HepG2 (cell line): Measurements from ENCODE around the gene VEGFA. TPM values are rescaled to one million over a fixed set of nuclear protein-coding genes. Genes with fewer than 3 reads are reported as not detected.

Experiments
- ATAC-seq: fragments of 200-7000 bp; cut with Tn5 transposase; 3 replicates; pipeline ENCODE4 v1.9.1; 2020; ENCODE audit warnings: mild to moderate bottlenecking, moderate library complexity
- BruUV-seq: library from RNA; stranded (reverse); fragments of 400-500 nt; replicated peaks from 2 replicates; lab custom pipeline; 2021; lab: Mats Ljungman, UMichigan
- CTCF ChIA-PET: fragments of 300-600 bp; formaldehyde crosslinking; extraction: SDS; loops from one replicate; lab custom pipeline; 2021; ENCODE audit warnings: low total read pairs, inconsistent platforms, low intra/inter-chr PET ratio; lab: Yijun Ruan, JAX
- POLR2A ChIA-PET: fragments of 350-600 bp; sonication (Branson Sonifier 250); formaldehyde crosslinking; loops from one replicate; lab custom pipeline; 2020; ENCODE audit warnings: antibody characterized with exemption, inconsistent platforms; lab: Yijun Ruan, JAX
- DNase-seq: peaks from one replicate; pipeline ENCODE4 v3.0.0-alpha.2; 2015; ENCODE audit warnings: low spot score
- FAIRE-seq: peaks from 3 replicates; lab custom pipeline; 2011; peaks lifted over from hg19 to GRCh38; lab: Jason Lieb, UNC
- H2AFZ ChIP-seq: one replicate; pipeline ENCODE4 v1.6.1; 2011; ENCODE audit warnings: low read length, inconsistent platforms
- H3K27ac ChIP-seq: fragments of 300-600 bp; 3 replicates; pipeline ENCODE4 v1.8.0; 2011; ENCODE audit warnings: mixed run types, mild to moderate bottlenecking, mixed read lengths, low read length, inconsistent platforms; ENCODE audit not compliant: insufficient read depth; ENCODE audit errors: extremely low read length
- H3K27me3 ChIP-seq, 2 experiments: fragments of 200-600 bp in 1 of 2; 2 replicates in 1 of 2; 3 replicates in 1 of 2; pipeline versions ENCODE4 v1.6.0 to v1.8.0; 2011; ENCODE audit warnings: low read length in 2 of 2, mild to moderate bottlenecking in 2 of 2, moderate library complexity in 2 of 2, inconsistent platforms in 1 of 2; ENCODE audit not compliant: insufficient read depth in 2 of 2, control insufficient read depth in 1 of 2
- H3K36me3 ChIP-seq, 2 experiments: fragments of 200-600 bp in 1 of 2; replicated peaks in 1 of 2; 2 replicates in 1 of 2; 3 replicates in 1 of 2; pipeline versions ENCODE4 v1.5.1 to v1.8.0; 2011; ENCODE audit warnings: low read length in 2 of 2, inconsistent platforms in 1 of 2; ENCODE audit not compliant: insufficient read depth in 2 of 2, control insufficient read depth in 1 of 2
- H3K4me1 ChIP-seq: 2 replicates; pipeline ENCODE4 v1.5.1; 2012; ENCODE audit warnings: low read length, inconsistent platforms; ENCODE audit not compliant: insufficient read depth
- H3K4me2 ChIP-seq: 2 replicates; pipeline ENCODE4 v1.6.0; 2011; ENCODE audit warnings: low read depth, low read length, inconsistent platforms
- H3K4me3 ChIP-seq, 3 experiments: fragments of 200-600 bp in 1 of 3; sonication (generic), shearing (Covaris generic) in 1 of 3; replicated peaks in 1 of 3; 2 replicates each; pipeline ENCODE4 v1.5.1; 2011 to 2016; ENCODE audit warnings: low read length in 3 of 3, inconsistent platforms in 2 of 3, low read depth in 2 of 3, mild to moderate bottlenecking in 2 of 3, control low read depth in 1 of 3, mixed read lengths in 1 of 3; ENCODE audit not compliant: insufficient read depth in 1 of 3
- H3K79me2 ChIP-seq: one replicate; pipeline ENCODE4 v1.6.1; 2011; ENCODE audit warnings: low read length, inconsistent platforms; ENCODE audit not compliant: insufficient read depth
- H3K9ac ChIP-seq: 2 replicates; pipeline ENCODE4 v1.6.0; 2011; ENCODE audit warnings: mild to moderate bottlenecking, low read depth, low read length, inconsistent platforms; ENCODE audit not compliant: insufficient read depth
- H3K9me3 ChIP-seq: 2 replicates; pipeline ENCODE4 v1.5.1; 2012; ENCODE audit warnings: mild to moderate bottlenecking, low read length
- H4K20me1 ChIP-seq: 2 replicates; pipeline ENCODE4 v1.6.0; 2011; ENCODE audit warnings: inconsistent platforms, mild to moderate bottlenecking, low read length, moderate library complexity; ENCODE audit not compliant: insufficient read depth
- DBP ChIP-seq: sonication (generic); formaldehyde crosslinking; IDR thresholded peaks from 2 replicates; pipeline ENCODE4 v1.4.0; 2020; ENCODE audit warnings: missing genetic modification reagents; ENCODE audit errors: not compliant biosample characterization
- FOXA1 ChIP-seq, 2 experiments: fragments of 450-650 bp in 1 of 2; sonication (generic) in 1 of 2; formaldehyde crosslinking in 1 of 2; IDR thresholded peaks; 2 replicates each; pipeline versions ENCODE4 v1.4.0 to v1.6.1; 2016 to 2020; ENCODE audit warnings: missing genetic modification reagents in 1 of 2
- FOXA3 ChIP-seq: IDR thresholded peaks from 2 replicates; pipeline ENCODE4 v1.6.1; 2016; ENCODE audit warnings: missing genetic modification reagents, missing compliant biosample characterization
- GABPA ChIP-seq, 2 experiments: IDR thresholded peaks; 2 replicates each; pipeline ENCODE4 v1.6.1; 2011 to 2016; ENCODE audit warnings: low read depth in 2 of 2, low read length in 1 of 2, missing biosample characterization in 1 of 2, missing genetic modification characterization in 1 of 2
- GATAD2A ChIP-seq: IDR thresholded peaks from 2 replicates; pipeline ENCODE4 v1.6.1; 2016
- HBP1 ChIP-seq: IDR thresholded peaks from 2 replicates; pipeline ENCODE4 v1.6.1; 2016; ENCODE audit warnings: low read depth, control low read depth
- MAFF ChIP-seq: IDR thresholded peaks from 2 replicates; pipeline ENCODE4 v1.6.1; 2011; ENCODE audit warnings: low read depth, low read length, improper control_type of control experiment
- NR2F6 ChIP-seq, 2 experiments: IDR thresholded peaks; 2 replicates each; pipeline ENCODE4 v1.6.1; 2016; ENCODE audit warnings: antibody characterized with exemption in 1 of 2, mild to moderate bottlenecking in 1 of 2
- TBX3 ChIP-seq: fragments of 450-650 bp; IDR thresholded peaks from 2 replicates; pipeline ENCODE4 v1.6.1; 2017; ENCODE audit warnings: antibody characterized with exemption, mild to moderate bottlenecking, inconsistent platforms, borderline replicate concordance
- TFDP1 ChIP-seq: IDR thresholded peaks from 2 replicates; pipeline ENCODE4 v1.6.1; 2016; ENCODE audit warnings: missing compliant biosample characterization, missing genetic modification reagents, borderline replicate concordance
- TRAFD1 ChIP-seq: sonication (generic); formaldehyde crosslinking; IDR thresholded peaks from 2 replicates; pipeline ENCODE4 v1.5.1; 2020; ENCODE audit warnings: missing genetic modification reagents, mild to moderate bottlenecking, borderline replicate concordance
- TSC22D2 ChIP-seq: sonication (generic); formaldehyde crosslinking; IDR thresholded peaks from 2 replicates; pipeline ENCODE4 v1.5.1; 2020; ENCODE audit warnings: missing genetic modification reagents, mild to moderate bottlenecking, borderline replicate concordance
- U2AF2 ChIP-seq: fragments of 200-400 bp; formaldehyde crosslinking; IDR thresholded peaks from 2 replicates; pipeline ENCODE4 v1.6.1; 2017; ENCODE audit warnings: low read depth, mild to moderate bottlenecking, low read length
- ZFP36 ChIP-seq: fragments of 150-350 bp; IDR thresholded peaks from 2 replicates; pipeline ENCODE4 v1.6.1; 2018; ENCODE audit warnings: borderline replicate concordance, low read length, low read depth; ENCODE audit not compliant: partially characterized antibody
- ZFX ChIP-seq: sonication (generic); formaldehyde crosslinking; IDR thresholded peaks from 2 replicates; pipeline ENCODE4 v1.4.0; 2020; ENCODE audit warnings: mild to moderate bottlenecking, low read depth, missing genetic modification reagents, moderate library complexity
- ZNF121 ChIP-seq: sonication (generic); formaldehyde crosslinking; IDR thresholded peaks from 2 replicates; pipeline ENCODE4 v1.5.0; 2020; ENCODE audit warnings: mild to moderate bottlenecking, missing genetic modification reagents
- WGBS: methylation state at CpG from one replicate; pipeline ENCODE4 v1.1.6; 2017; ENCODE audit warnings: low lambda C conversion rate; 5-methylcytosine and 5-hydroxymethylcytosine counted together
- in situ Hi-C: cut with HindIII; loops from 2 replicates; pipeline ENCODE4 v1.10.0; 2017; ENCODE audit warnings: low pct_unique_long_range_greater_than_20kb; ENCODE audit not compliant: extremely low pct_ligation_motif_present
- intact Hi-C: fragments of 100-400 bp; cut with micrococcal nuclease; formaldehyde crosslinking; loops from one replicate; pipeline ENCODE4 v1.10.0; 2022; ENCODE audit not compliant: unreplicated experiment
- polyA plus RNA-seq, 8 experiments: library from polyadenylated mRNA; depleted of rRNA in 3 of 8; stranded (reverse) in 7 of 8; unstranded in 1 of 8; fragments of >200 nt; fragmentation: Illumina TruSeq in 4 of 8; extraction: Trizol in 4 of 8; gene quantifications; 2 replicates each; pipeline versions ENCODE4 v1.2.1 to v1.2.3, GENCODE V29; 2011 to 2016; ENCODE audit warnings: low read depth in 4 of 8, missing spikeins in 1 of 8, mixed read lengths in 1 of 8; ENCODE audit not compliant: insufficient read depth in 1 of 8
- total RNA-seq, 5 experiments: library from RNA; depleted of rRNA; stranded (reverse); fragments of >200 nt; fragmentation: Illumina TruSeq; extraction: Trizol; gene quantifications; 2 replicates each; pipeline ENCODE4 v1.2.3, GENCODE V29; 2016; ENCODE audit warnings: low read depth in 1 of 5
- TF ChIP-seq, protein P1 (sequence below): sonication (generic); formaldehyde crosslinking; IDR thresholded peaks from 2 replicates; pipeline ENCODE4 v1.5.0; 2020; ENCODE audit warnings: missing genetic modification reagents

VEGFA gene
- total and polyA plus RNA-seq, 2 of the 13 experiments (the other 11 are each of a cell fraction or from before 2014, with no cell fraction given) = 68.1 to 629 TPM

DNA sequence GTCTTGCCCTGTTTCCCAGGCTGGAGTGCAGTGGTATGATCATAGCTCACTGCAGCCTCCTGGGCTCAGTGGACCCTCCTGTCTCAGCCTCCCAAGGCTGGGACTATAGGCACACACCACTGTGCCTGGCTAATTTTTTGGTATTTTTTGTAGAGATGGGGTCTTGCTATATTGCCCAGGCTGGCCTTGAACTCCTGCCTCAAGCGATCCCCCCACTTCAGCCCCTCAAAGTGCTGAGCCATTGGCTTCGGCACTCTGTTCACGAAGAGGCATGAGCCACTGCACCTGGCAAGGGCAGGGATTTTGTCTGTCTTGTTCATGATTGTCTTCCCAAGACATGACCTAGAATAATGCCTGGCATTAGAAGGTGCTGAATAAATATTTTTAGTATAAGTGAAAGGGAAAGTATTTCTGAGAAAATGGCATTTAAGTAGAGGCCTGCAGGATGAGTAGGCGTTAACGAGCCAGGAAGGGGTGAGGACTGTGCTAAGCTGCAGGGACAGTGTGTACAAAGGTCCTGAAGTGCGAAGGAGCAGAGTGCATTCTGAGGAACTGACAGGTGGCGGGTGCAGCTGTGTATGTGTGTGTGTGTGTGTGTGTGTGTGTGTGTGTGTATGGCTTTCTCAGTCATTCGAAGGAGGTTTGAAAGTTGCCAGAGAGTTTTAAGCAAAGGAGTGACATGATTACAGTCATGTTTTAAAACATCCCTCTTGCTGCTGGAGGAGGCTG, 43.0 kb downstream of the VEGFA start:
- Histone ChIP-seq H4K20me1 (no peaks in the 10 kb centered on the region), H3K4me2 (peak overlapping the region; percentile 50), H3K4me1 (peaks cover 70% of the 10 kb centered on the region), H3K27ac (no peak overlapping the region), H3K36me3 (no peaks in the 10 kb centered on the region), H3K27me3 (peaks cover 0 to 3% of the 10 kb centered on the region in 2 experiments; a peak in 2 of 5 replicates), H2AFZ (no peak overlapping the region), H3K79me2 (no peaks in the 10 kb centered on the region), H3K9me3 (no peaks in the 10 kb centered on the region), H3K4me3 (no peak overlapping the region), H3K9ac (no peak overlapping the region)
- BruUV-seq = no TSS peak
- ChIA-PET CTCF (no interaction called here), POLR2A (interaction anchor here (0.5 to 0.7 kb wide), 2 partner anchors 40 to 280 kb away, joined by 3 to 4 read pairs; no protein-coding TSS in a partner anchor)
- intact Hi-C loops (no loop called here), in situ Hi-C loops (no loop called here)
- FAIRE-seq (peak; percentile 4), DNase-seq (no peak), ATAC-seq (peak; percentile 48)
- WGBS = 16% methylated on average over 8 of the region's 8 CpGs
- TF ChIP-seq ZFX (CRISPR knock-in tag) (peak; percentile 60; the same call in 1 of the 2 replicates), ZNF121 (CRISPR knock-in tag) (peak; percentile 86), TSC22D2 (no peak), TBX3 (0 out of 2 replicates have a peak, but pooled peaks have one; percentile 17), GABPA (IDR thresholded peaks at IDR 0.05; ENCODE audit: low read depth, low read length) (no peak), GABPA (CRISPR knock-in tag; IDR thresholded peaks at IDR 0.05; ENCODE audit: low read depth) (no peak), NR2F6 (IDR thresholded peaks at IDR 0.05) (no peak), NR2F6 (CRISPR knock-in tag; IDR thresholded peaks at IDR 0.05) (no peak), GATAD2A (CRISPR knock-in tag) (peak; percentile 27; the same call in 1 of the 2 replicates), TFDP1 (CRISPR knock-in tag) (peak; percentile 38; the same call in 1 of the 2 replicates), U2AF2 (no peak), FOXA3 (CRISPR knock-in tag) (peak; percentile 38; the same call in 1 of the 2 replicates), ZFP36 (no peak), FOXA1 (IDR thresholded peaks at IDR 0.05) (no peak), FOXA1 (CRISPR knock-in tag; IDR thresholded peaks at IDR 0.05) (0 out of 2 replicates have a peak, but pooled peaks have one; percentile 19), HBP1 (CRISPR knock-in tag) (peak; percentile 51; the same call in 1 of the 2 replicates), DBP (CRISPR knock-in tag) (no peak), TRAFD1 (no peak), MAFF (no peak)
- TF ChIP-seq, protein P1, sequence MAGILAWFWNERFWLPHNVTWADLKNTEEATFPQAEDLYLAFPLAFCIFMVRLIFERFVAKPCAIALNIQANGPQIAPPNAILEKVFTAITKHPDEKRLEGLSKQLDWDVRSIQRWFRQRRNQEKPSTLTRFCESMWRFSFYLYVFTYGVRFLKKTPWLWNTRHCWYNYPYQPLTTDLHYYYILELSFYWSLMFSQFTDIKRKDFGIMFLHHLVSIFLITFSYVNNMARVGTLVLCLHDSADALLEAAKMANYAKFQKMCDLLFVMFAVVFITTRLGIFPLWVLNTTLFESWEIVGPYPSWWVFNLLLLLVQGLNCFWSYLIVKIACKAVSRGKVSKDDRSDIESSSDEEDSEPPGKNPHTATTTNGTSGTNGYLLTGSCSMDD (CRISPR knock-in tag) = no peak
